Natural killer cell (primary cell): Measurements from ENCODE around the gene RNU7-1. TPM values are rescaled to one million over a fixed set of nuclear protein-coding genes. Genes with fewer than 3 reads are reported as not detected.

ENCODE experiments used
- ATAC-seq, 3 donors: fragments of 150-1000 bp in 2 of 3; fragments of 200-7000 bp in 1 of 3; cut with Tn5 transposase; 1 replicate in 1 of 3; 2 replicates in 2 of 3; pipeline ENCODE4 v1.10.0; 2021; ENCODE audit warnings: mild to moderate bottlenecking in 2 of 3, moderate library complexity in 2 of 3
- DNase-seq, 2 donors: peaks; one replicate each; pipeline versions ENCODE4 v3.0.0 to v3.0.0-alpha.2; 2013 to 2021; ENCODE audit warnings: mixed read lengths in 1 of 2
- H3K27ac ChIP-seq: one replicate; pipeline ENCODE4 v1.5.1; 2013; ENCODE audit warnings: mild to moderate bottlenecking, low read length
- H3K27me3 ChIP-seq: one replicate; pipeline ENCODE4 v1.6.1; 2013; ENCODE audit warnings: low read length; ENCODE audit not compliant: control insufficient read depth, insufficient read depth
- H3K36me3 ChIP-seq: one replicate; pipeline ENCODE4 v1.6.1; 2013; ENCODE audit warnings: low read length; ENCODE audit not compliant: control insufficient read depth, insufficient read depth
- H3K4me1 ChIP-seq: one replicate; pipeline ENCODE4 v1.6.1; 2013; ENCODE audit warnings: low read length; ENCODE audit not compliant: control insufficient read depth, insufficient read depth
- H3K4me3 ChIP-seq: one replicate; pipeline ENCODE4 v1.5.1; 2013; ENCODE audit warnings: low read length
- H3K9me3 ChIP-seq: one replicate; pipeline ENCODE4 v1.6.1; 2013; ENCODE audit warnings: low read length; ENCODE audit not compliant: control insufficient read depth, insufficient read depth
- H3K27ac Mint-ChIP-seq, 2 donors: one replicate each; pipeline ENCODE4 v1.8.0; 2022; ENCODE audit warnings: mild to moderate bottlenecking in 2 of 2, mixed read lengths in 2 of 2, moderate library complexity in 1 of 2
- H3K27me3 Mint-ChIP-seq, 2 donors: one replicate each; pipeline ENCODE4 v1.8.0; 2022; ENCODE audit warnings: low read depth in 2 of 2, mixed read lengths in 2 of 2
- H3K36me3 Mint-ChIP-seq: one replicate; pipeline ENCODE4 v1.8.0; 2022; ENCODE audit warnings: mixed read lengths
- H3K4me1 Mint-ChIP-seq, 2 donors: one replicate each; pipeline ENCODE4 v1.8.0; 2022; ENCODE audit warnings: mixed read lengths in 2 of 2
- H3K4me3 Mint-ChIP-seq: one replicate; pipeline ENCODE4 v1.8.0; 2022; ENCODE audit warnings: mild to moderate bottlenecking, moderate library complexity, mixed read lengths
- H3K9me3 Mint-ChIP-seq, 2 donors: one replicate each; pipeline ENCODE4 v1.8.0; 2022; ENCODE audit warnings: mixed read lengths in 2 of 2
- CTCF ChIP-seq: fragments of 200-600 bp; IDR thresholded peaks from one replicate; pipeline ENCODE4 v1.8.0; 2022; ENCODE audit warnings: antibody characterized with exemption
- WGBS: methylation state at CpG from one replicate; pipeline ENCODE4 v1.1.7; 2013; ENCODE audit warnings: missing lambda C conversion rate; ENCODE audit not compliant: insufficient coverage; 5-methylcytosine and 5-hydroxymethylcytosine counted together
- intact Hi-C: fragments of 100-400 bp; cut with micrococcal nuclease; formaldehyde crosslinking; loops from one replicate; pipeline ENCODE4 v1.14.2; 2022
- total RNA-seq, 4 donors: library from RNA; stranded (reverse); fragments of 120-200 nt in 1 of 4; gene quantifications; one replicate each; pipeline versions ENCODE4 v1.2.3 to v1.2.4, GENCODE V29; 2013 to 2022

Gene RNU7-1
- total RNA-seq, 3 donors from 2014 or later (not counting 1 experiment from before 2014, with no cell fraction given) = not detected

GRCh38 chr12:6965026-6965661 is 21.5 kb downstream of the RNU7-1 start:
- ATAC-seq (peak; percentile 53 to 70 (median 54)), DNase-seq (peak; percentile 84 to 95)
- H3K4me3 Mint-ChIP-seq = peak overlapping the region; percentile 21
- H3K27ac Mint-ChIP-seq = peak overlapping the region; percentile 80 to 82
- Histone ChIP-seq H3K27ac (peak overlapping the region; percentile 38), H3K27me3 (no peaks in the 10 kb centered on the region), H3K4me1 (peaks cover 52% of the 10 kb centered on the region), H3K36me3 (peaks cover 55% of the 10 kb centered on the region), H3K9me3 (no peaks in the 10 kb centered on the region), H3K4me3 (no peak overlapping the region)
- 30% methylated on average over 12 of the region's 12 CpGs for WGBS
- H3K27me3 Mint-ChIP-seq = no peaks in the 10 kb centered on the region
- intact Hi-C loops = loop anchor here (1.0 kb wide), 2 partner anchors 21 to 41 kb away; partner anchors contain the start of gene C12orf57
- TF ChIP-seq CTCF = peak; percentile 88
- no peaks in the 10 kb centered on the region for H3K9me3 Mint-ChIP-seq
- H3K4me1 Mint-ChIP-seq = peaks cover 32 to 41% of the 10 kb centered on the region in 2 donors
- peaks cover 6% of the 10 kb centered on the region for H3K36me3 Mint-ChIP-seq

DNA sequence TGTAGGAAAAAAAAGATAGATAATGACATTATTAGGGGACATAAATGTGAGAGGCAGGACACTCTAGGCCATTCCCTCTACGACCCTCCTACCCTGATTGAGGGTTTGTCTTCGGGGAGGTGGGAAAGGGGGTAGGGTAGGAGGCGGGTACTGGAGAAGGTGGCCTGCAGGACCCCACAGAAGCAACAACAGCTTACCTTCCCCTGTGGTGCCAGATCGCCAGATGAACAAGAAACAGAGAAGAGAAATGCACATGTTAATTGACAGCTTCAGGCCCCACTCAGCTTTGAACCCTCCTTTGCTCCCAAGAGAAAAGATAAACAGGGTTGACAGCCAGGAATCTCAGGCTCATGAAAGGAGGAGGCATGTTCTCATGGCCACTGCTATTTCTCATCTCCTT is 22.1 kb downstream of the RNU7-1 start:
- 90% methylated on average over 1 of the region's 4 CpGs for WGBS
- no peaks in the 10 kb centered on the region for H3K27me3 ChIP-seq
- no peak overlapping the region for H3K4me3 ChIP-seq
- Mint-ChIP-seq H3K27me3 (no peaks in the 10 kb centered on the region), H3K27ac (peak overlapping the region; percentile 80 to 82), H3K4me3 (no peak overlapping the region), H3K9me3 (no peaks in the 10 kb centered on the region), H3K36me3 (peaks cover 6% of the 10 kb centered on the region), H3K4me1 (peaks cover 30 to 39% of the 10 kb centered on the region in 2 donors)
- peaks cover 49% of the 10 kb centered on the region for H3K36me3 ChIP-seq
- peaks cover 47% of the 10 kb centered on the region for H3K4me1 ChIP-seq
- ATAC-seq (no peak), DNase-seq (no peak)
- no peaks in the 10 kb centered on the region for H3K9me3 ChIP-seq
- TF ChIP-seq CTCF = no peak
- intact Hi-C loops = loop anchor here (1.0 kb wide), 2 partner anchors 21 to 41 kb away; partner anchors contain the start of gene C12orf57
- peak overlapping the region; percentile 3 for H3K27ac ChIP-seq

DNA sequence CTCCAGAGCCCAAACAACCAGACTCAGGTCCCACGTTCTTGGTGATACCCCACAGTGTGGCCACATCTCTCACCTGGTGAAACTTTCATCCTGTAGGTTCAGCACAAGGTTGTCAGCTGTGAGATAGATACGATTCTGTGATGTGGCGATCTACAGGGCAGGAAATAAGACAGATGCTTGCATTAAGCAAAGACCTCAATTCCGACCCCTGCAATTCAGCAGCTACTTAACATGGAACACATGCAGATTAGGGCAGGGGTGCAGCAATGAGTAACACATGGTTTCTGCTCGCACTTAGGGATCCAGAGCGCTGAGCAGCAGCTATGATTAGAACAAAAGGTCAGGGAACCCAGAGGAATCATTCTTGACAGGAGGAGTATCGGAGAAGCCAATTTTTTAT is 22.7 kb downstream of the RNU7-1 start:
- Mint-ChIP-seq H3K27me3 (no peaks in the 10 kb centered on the region), H3K27ac (peak overlapping the region in 1 of 2 donors; percentile 80), H3K4me1 (peaks cover 28 to 36% of the 10 kb centered on the region in 2 donors), H3K9me3 (no peaks in the 10 kb centered on the region), H3K36me3 (peaks cover 6% of the 10 kb centered on the region), H3K4me3 (peak overlapping the region; percentile 45)
- Histone ChIP-seq H3K4me1 (peaks cover 45% of the 10 kb centered on the region), H3K36me3 (peaks cover 42% of the 10 kb centered on the region), H3K9me3 (no peaks in the 10 kb centered on the region), H3K4me3 (no peak overlapping the region), H3K27ac (no peak overlapping the region), H3K27me3 (no peaks in the 10 kb centered on the region)
- TF ChIP-seq CTCF = no peak
- WGBS = 86% methylated on average over 7 of the region's 7 CpGs
- intact Hi-C loops = no loop called here
- ATAC-seq (no peak), DNase-seq (no peak)
